ENCODE data around the gene JUP. TPM values are rescaled to one million over a fixed set of nuclear protein-coding genes. Genes with fewer than 3 reads are reported as not detected.

JUP gene
- total RNA-seq, 1 experiment from 2014 or later: 132 TPM

- Histone ChIP-seq H3K27ac (ENCODE audit: low read length) (peak overlapping the region; percentile 43), H3K4me2 (ENCODE audit: low read length) (peak overlapping the region; percentile 22; the same call in 1 of the 2 replicates), H3K27me3 (ENCODE audit: low read length) (no peaks in the 10 kb centered on the region), H3K79me2 (ENCODE audit: low read length) (peaks cover 52% of the 10 kb centered on the region), H3K36me3 (ENCODE audit: low read depth, low read length) (peaks cover 14% of the 10 kb centered on the region), H4K20me1 (ENCODE audit: low read length) (peaks cover 8% of the 10 kb centered on the region), H3K9me2 (replicated peaks; ENCODE audit: low read length) (no peaks in the 10 kb centered on the region), H3K4me3 (ENCODE audit: low read length) (no peak overlapping the region), H3K9ac (ENCODE audit: low read length) (no peak overlapping the region), H3K9me3 (ENCODE audit: low read length) (no peaks in the 10 kb centered on the region), H3F3A (ENCODE audit: low read length, unreplicated experiment) (peaks cover 6% of the 10 kb centered on the region), H2AFZ (ENCODE audit: low read length) (no peak overlapping the region), H3K4me1 (ENCODE audit: insufficient read depth, low read length) (peaks cover 57% of the 10 kb centered on the region)
- ATAC-seq (no peak), DNase-seq (no peak)
- ChIA-PET CTCF (no interaction called here), POLR2A (ENCODE audit: unreplicated experiment) (interaction anchor here (0.5 kb wide), 1 partner anchor 11 kb away, joined by 4 read pairs; the partner anchor contains the start of gene JUP)
- no peak for TF ChIP-seq EZH2 (IDR thresholded peaks at IDR 0.05; ENCODE audit: low read length, unreplicated experiment)
- no peak for TF ChIP-seq EZH2phosphoT487 (IDR thresholded peaks at IDR 0.05; ENCODE audit: borderline replicate concordance, low read length)
- TF ChIP-seq CTCF (conservative IDR thresholded peaks at IDR 0.05; ENCODE audit: low read depth, low read length): no peak
- no TSS peak for BruUV-seq (replicated peaks)
- intact Hi-C loops (cut with micrococcal nuclease): no loop called here
These were observed 10.9 kb downstream of the JUP start for GRCh38 chr17:41775394-41776226.

GRCh38 chr17:41773731-41774193, 12.7 kb downstream of the JUP start:
- ChIA-PET POLR2A (ENCODE audit: unreplicated experiment) (no interaction called here), CTCF (interaction anchor here (0.6 to 1.4 kb wide), 2 partner anchors 13 to 23 kb away, joined by 3 to 9 read pairs; partner anchors contain the start of gene JUP)
- peak overlapping the region; percentile 30 for H3K9ac ChIP-seq (ENCODE audit: low read length)
- peak overlapping the region; percentile 68 for H3K4me2 ChIP-seq (ENCODE audit: low read length)
- H4K20me1 ChIP-seq (ENCODE audit: low read length): peaks cover 6% of the 10 kb centered on the region
- ATAC-seq (no peak), DNase-seq (no peak)
- no peak overlapping the region for H2AFZ ChIP-seq (ENCODE audit: low read length)
- no peaks in the 10 kb centered on the region for H3K27me3 ChIP-seq (ENCODE audit: low read length)
- intact Hi-C loops (cut with micrococcal nuclease): loop anchor here (1.0 to 2.0 kb wide), 2 partner anchors 27 to 35 kb away; no protein-coding TSS in a partner anchor
- no peaks in the 10 kb centered on the region for H3K9me2 ChIP-seq (replicated peaks; ENCODE audit: low read length)
- H3F3A ChIP-seq (ENCODE audit: low read length, unreplicated experiment): peaks cover 6% of the 10 kb centered on the region
- TF ChIP-seq EZH2phosphoT487 (IDR thresholded peaks at IDR 0.05; ENCODE audit: borderline replicate concordance, low read length) (no peak), EZH2 (IDR thresholded peaks at IDR 0.05; ENCODE audit: low read length, unreplicated experiment) (no peak), CTCF (conservative IDR thresholded peaks at IDR 0.05; ENCODE audit: low read depth, low read length) (no peak)
- peaks cover 40% of the 10 kb centered on the region for H3K79me2 ChIP-seq (ENCODE audit: low read length)
- peaks cover 57% of the 10 kb centered on the region for H3K4me1 ChIP-seq (ENCODE audit: insufficient read depth, low read length)
- no peak overlapping the region for H3K4me3 ChIP-seq (ENCODE audit: low read length)
- TSS peak; percentile 81 for BruUV-seq (replicated peaks)
- H3K36me3 ChIP-seq (ENCODE audit: low read depth, low read length): peaks cover 18% of the 10 kb centered on the region
- H3K9me3 ChIP-seq (ENCODE audit: low read length): no peaks in the 10 kb centered on the region
- H3K27ac ChIP-seq (ENCODE audit: low read length): peak overlapping the region; percentile 93
